ENCODE measurements around the gene DCHS1.

The DCHS1 gene

DNA sequence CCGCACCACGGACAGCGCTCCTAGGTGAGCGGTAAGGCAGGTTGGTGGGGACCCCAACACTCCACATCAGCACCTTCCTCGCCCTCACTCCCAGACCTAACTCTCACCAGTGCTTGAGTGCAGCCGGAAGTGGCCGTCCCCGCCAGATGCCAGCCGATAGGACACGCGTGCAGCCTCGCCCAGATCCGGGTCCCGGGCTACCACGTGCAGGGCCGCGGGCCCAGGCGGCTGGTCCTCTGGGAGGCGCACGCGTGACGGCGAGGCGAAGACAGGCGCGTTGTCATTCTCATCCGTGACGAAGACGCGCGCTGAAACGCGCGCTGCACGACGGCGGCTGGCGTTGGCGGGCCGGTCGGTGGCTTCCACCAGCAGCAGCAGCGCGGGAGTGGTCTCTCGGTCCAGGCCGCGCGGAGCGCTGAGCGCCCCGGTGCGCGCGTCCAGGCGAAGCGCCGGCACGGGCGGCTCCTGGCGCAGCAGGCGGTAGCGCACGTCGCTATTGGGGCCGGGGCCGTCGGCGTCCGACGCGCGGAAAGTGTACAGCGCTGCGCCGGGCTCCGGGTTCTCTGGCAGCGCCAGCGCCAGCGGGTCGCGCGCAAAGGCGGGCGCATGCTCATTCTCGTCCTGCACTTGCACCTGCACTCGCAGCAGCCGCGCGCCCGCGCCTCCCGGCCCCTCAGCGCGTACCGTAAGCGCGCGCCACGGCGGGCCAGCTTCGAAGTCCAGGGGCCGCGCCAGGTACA lies 25.5 kb downstream of the DCHS1 start:
- DNase-seq (ENCODE audit: low read depth in 2 of 3, low spot score in 2 of 3): no peak

DNA sequence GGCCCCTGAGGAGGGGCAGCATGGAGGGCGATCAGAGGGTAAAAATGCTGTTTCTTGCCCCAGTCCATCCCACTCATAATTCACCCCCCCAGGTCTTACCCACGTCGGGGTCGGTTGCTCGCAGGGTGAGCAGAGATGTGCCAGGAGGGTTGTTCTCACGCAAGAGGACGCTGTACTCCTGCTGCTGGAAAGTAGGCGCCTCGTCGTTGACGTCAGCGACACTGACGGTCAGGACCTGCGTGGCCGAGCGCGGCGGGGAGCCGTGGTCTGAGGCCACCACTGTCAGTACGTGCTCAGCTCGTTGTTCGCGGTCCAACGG lies 26.1 kb downstream of the DCHS1 start:
- no peak for DNase-seq (ENCODE audit: low read depth in 2 of 3, low spot score in 2 of 3)

GRCh38 chr11:6628526-6628925 lies 27.1 kb downstream of the DCHS1 start:
- no peak for DNase-seq (ENCODE audit: low read depth in 2 of 3, low spot score in 2 of 3)

GRCh38 chr11:6627762-6628241 lies 27.8 kb downstream of the DCHS1 start:
- DNase-seq (ENCODE audit: low read depth in 2 of 3, low spot score in 2 of 3): no peak

DNA sequence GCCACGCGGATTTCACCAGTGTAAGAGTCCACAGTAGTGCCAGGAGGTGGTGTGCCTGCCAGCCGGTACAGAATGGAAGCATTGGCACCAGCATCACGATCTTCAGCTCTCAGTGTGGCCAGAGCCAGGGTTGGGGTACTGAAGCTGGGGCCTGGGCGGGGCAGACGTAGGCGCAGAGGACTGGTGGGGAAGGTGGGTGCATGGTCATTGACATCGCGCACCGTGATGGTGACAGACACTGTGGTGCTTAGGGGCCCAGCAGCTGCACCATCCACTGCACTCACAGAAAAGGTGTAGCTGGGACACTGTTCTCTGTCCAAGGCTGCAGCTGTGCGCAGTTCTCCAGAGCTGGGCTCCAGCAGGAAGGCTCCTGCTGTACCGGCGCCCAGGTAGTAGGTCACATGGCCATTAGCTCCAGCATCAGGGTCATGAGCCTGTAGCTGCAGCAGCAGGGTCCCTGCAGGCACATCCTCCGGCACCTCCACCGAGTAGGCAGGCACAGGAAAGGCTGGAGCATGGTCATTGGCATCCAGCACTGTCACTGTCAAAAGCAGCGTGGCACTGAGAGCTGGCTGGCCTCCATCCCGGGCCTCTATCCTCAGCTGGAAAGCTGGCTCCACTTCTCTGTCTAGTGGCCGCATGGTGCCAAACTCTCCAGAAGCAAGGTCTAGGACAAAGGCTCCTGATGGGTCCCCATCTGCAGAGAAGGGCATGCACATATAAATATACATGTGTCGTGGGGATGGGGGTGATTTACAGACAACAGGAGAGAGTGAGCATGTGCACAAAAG lies 28.4 kb downstream of the DCHS1 start:
- DNase-seq (ENCODE audit: low read depth in 2 of 3, low spot score in 2 of 3): no peak

DNA sequence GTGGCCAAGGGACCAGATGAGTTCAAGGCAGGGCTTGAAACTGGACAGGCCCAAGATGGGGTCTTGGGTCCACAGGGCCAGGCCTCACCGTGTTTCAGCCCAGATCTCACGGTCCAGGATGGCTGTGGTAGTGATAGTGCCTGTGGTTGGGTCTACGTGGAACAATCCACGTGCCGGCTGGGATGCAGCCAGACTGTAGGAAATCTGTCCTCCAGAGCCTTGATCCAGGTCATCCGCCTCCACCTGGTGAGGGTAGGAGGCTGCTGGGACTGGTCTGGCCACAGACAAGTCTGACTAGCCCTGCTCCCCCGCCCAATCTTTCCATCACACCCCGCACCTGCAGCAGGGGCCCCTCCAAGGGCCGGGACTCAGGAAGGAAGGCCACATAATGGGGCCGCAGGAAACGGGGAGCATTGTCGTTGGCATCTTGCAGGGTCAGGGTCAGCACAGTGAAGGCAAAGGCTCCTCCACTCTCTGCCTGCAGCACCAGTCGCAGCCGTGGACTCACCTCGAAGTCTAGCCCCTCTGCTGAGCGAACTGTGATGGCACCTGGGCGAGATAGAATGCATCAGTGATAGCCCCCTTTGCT lies 29.7 kb downstream of the DCHS1 start:
- no peak for DNase-seq (ENCODE audit: low read depth in 2 of 3, low spot score in 2 of 3)

GRCh38 chr11:6625156-6625831 lies 30.3 kb downstream of the DCHS1 start:
- no peak for DNase-seq (ENCODE audit: low read depth in 2 of 3, low spot score in 2 of 3)

DNA sequence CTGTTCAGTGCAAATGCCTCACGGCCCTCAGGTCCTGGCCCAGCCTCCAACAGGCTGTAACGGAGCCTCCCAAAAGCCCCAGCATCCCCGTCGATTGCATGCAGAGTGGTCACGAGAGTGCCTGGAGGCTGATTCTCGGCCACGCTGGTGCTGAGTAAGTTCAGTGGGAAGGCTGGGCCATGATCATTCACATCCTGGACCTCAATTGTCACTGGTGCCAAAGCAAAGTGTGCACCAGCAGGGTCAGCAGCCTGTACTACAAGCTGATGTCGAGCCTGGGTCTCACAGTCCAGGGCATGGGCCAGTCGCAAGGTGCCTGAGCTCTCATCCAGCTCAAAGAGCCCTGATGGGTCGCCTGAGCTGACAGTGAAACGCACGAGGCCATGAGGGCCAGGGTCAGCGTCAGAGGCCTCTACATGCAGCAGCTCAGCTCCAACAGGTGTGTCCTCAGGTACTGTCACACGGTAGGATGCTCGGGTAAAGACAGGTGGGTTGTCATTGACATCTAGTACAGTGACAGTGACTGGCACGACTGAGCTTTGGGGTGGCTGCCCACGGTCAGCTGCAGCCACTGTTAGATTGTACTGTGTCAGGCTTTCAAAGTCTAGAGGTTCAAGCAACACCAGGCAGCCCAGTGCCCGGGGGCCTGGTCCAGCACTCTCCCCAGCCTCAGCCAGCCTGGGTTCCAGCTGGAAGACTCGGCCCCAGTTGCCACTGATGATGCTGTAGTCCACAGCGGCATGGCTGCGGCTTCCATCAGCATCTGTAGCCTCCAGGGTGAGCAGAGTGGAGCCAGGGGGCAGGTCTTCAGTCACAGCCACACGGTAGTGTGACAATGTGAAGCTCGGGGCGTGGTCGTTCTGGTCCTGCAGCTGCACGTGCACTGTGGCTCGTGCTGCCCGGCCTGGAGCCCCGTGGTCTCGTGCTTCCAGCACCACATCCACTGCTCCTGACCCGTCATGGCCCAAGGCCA lies 31.9 kb downstream of the DCHS1 start:
- no peak for DNase-seq (ENCODE audit: low read depth in 2 of 3, low spot score in 2 of 3)

DNA sequence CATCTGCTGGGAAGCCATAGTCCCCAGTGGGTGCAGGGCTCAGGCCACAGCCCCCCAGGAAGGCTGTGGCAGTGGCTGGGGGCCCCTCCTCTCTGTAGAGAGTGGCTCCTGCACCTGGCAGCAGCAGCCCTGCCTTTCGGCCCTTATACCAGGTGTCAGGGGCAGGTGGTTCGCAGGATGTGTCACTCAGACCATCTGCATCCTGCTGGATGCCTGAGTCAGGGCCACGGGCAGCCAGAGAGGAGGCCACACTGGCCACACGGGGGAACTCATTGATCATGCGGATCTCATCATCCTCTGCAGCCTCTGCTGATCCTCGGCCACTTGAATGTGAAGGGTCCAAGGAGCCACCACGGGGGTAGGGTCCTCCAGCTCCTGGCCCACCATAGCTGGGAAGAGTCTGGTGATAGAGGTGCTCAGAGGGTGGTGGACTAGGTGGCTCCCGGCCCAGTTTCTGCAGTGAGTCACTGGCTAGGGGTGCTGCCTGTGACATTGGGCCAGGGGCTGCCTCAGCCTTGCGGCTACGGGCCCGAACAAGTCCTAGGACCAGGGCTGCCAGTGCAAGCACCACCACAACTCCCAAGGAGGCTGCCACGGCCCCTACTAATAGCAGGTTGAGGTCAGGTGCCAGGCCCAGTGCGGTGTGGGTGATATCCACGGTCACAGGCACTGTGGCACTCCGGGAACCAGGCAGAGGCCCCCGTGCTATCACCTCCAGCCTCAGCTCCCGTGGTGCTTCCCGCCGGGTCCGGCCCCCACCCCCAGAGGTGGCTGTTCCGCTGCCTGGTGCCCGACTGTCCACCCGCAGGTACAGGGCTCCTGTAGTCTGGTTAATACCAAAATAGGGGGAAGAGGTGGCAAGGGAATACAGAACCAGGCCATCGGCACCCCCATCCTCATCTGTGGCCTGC lies 33.1 kb downstream of the DCHS1 start:
- no peak for DNase-seq (ENCODE audit: low read depth in 2 of 3, low spot score in 2 of 3)

- DNase-seq (ENCODE audit: low read depth in 2 of 3, low spot score in 2 of 3): no peak
These were observed 33.8 kb downstream of the DCHS1 start for GRCh38 chr11:6621711-6622211.

DNA sequence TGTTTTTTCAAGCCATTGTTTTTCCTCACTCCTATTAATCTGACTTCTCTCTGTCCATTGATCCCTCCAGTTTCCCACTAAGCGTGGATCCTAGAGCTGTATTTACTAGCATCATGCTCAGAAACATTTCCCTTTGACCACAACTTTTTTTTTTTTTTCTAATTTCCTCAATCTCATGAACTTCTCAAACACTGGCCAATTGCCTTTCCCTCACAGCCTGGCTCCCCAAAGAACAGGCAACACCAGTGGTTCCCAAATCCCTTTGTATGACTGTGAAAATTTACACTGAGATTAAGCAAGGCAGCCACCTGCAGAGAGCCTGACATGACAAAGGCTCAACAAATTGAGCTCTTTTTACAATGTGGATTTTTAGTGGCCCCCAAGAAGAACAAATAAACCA lies 35.0 kb downstream of the DCHS1 start:
- no peak for DNase-seq (ENCODE audit: low read depth in 2 of 3, low spot score in 2 of 3)

GRCh38 chr11:6619004-6619745 lies 36.4 kb downstream of the DCHS1 start, which contains the start of gene TPP1:
TSS of gene TPP1 (minus strand) at chr11:6619422. CDS start at chr11:6619400, 22 bp downstream.
- DNase-seq (ENCODE audit: low read depth in 2 of 3, low spot score in 2 of 3): peak; percentile 70 to 76 (median 76)

DNA sequence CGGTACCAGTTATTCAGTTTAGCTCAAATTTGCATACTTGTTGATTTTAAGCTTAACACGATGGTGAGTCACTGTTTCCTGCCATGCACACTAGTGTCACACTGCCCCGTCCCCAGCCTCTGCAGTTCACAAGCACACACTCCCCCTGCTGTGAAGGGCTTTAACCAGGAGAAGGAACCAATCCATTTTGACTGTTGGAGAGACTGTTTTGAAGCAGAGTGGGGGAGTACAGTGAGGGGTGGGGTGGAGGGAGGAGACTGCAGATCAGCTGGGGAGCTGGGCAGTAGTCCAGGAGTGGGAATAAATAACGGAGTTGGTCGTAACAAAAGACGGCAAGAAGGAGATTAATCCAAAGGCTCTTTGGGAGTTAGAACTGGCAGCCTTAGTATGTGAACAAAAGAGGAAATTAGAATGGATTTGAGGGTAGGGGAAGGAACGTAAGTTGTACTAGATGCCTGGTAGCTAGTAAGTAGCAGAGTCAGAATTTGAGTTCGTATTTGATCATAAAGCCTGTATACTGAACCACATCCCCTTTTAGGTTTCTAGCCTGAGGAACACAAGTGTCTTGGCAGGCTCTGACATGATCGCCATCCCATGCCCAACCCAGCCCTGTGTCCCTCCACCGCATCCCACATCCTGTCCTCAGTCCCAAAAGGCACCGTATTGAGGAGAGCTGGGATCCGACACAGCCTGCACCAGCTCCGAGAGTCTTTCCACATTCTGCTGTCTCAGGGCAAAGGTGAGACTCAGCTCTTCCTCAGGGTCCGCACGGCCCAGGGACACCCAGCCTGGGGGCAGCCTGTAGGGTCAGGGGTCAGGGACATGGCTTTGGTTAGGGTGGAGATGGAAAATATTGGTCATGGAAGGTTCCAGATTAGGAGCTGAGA lies 37.2 kb downstream of the DCHS1 start:
- DNase-seq (ENCODE audit: low read depth in 2 of 3, low spot score in 2 of 3): no peak

DNA sequence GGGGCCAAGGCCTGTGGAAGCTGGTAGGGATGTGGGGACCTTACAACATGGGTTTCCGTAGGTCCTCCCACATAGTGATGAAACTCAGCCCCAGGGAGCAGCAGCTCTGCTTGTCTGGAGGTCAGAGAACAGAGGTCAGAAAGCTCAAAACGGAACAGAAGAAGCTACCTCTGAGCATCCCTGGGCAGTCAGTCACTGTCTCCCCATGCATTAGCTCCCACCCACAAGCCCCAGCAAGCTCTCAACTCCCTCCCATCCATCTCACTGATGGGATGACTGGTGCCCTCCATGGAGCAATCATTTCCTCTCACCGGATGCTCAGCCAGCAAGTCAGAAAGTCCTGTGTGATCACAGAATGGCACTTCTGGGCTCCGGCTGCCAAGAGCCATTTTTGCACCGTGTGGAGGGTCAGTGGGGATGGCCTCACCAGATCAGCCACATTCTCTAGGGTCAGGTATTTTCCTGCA lies 38.3 kb downstream of the DCHS1 start:
- DNase-seq (ENCODE audit: low read depth in 2 of 3, low spot score in 2 of 3): no peak

DNA sequence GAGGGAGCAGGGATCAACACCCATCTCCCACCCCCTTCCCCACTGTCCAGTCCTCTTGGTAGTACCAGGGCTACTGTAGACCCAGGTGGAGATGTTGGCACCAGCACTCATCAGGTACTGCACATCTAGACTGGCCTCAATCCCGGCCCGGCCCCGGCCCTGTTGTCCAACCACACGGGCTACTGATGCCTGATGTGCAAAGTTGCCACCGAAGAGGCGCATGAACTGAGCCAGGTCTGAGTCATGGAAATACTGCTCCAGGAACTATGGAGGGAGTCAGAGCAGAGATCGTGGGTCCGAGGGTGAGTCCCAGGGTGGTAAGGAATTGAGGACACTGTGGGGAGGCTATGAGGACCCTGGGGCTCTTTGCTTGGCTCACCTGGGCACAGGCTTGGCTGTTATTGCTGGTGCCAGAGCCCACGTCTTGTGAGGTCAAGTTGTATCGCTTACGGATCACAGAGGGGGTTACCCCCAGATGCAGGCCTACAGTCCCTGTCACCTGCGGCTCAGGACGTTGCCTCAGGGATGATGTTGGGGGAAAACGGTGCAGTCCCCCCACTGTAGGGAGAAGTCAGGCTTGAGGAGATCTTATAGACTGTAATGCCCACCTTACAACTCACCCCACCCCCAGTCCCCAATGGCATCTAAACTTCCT lies 38.9 kb downstream of the DCHS1 start:
- no peak for DNase-seq (ENCODE audit: low read depth in 2 of 3, low spot score in 2 of 3)

DNA sequence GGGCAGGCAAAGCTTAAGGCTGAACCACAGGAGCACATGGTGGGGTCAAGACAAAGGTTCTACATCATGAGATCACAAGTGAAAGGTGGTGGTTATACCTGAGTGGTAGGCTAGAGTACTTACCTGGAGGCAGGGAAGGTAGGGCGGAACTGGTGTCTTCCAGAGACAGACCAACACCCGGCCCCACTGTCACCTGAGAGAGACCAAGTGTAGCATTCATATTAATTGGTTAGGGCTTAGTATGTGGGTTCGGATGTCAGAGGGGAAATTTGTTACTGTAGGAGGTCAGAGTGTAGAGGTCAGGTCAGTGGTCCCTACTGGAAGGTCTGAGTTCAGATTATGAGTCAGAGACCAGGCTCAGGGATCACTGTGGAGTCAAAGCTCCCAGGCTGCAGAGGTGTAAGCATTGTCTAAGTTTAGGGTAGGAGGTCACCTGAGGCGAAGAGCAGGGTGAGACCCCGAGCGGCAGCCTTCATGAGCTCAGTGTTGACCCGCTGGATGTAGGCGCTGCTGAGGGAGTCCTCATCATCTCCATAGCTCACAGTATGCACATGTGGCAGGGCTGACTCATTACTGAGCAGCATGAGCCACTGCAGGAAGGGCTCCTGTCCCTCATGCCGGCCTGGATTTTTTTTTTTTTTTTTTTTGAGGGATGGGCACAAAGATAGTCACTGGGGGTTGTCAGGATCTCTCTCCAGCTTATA lies 39.6 kb downstream of the DCHS1 start:
- DNase-seq (ENCODE audit: low read depth in 2 of 3, low spot score in 2 of 3): no peak

Measured in activated CD8-positive, alpha-beta memory T cell treated with anti-CD3 and anti-CD28 coated beads for 48 hours (primary cell).